Pulmonary artery endothelial cell (primary cell): ENCODE data around the gene MRGPRX3. TPM values are rescaled to one million over a fixed set of nuclear protein-coding genes. Genes with fewer than 3 reads are reported as not detected.
"Not testable (repeated sequence)": the region's sequence is repeated elsewhere in the genome, so short reads cannot be mapped to it uniquely, and the experiment has no call there.

Experiments
- DNase-seq: peaks from one replicate; pipeline ENCODE4 v3.0.0-alpha.2; 2011; ENCODE audit warnings: low read depth, low spot score
- total RNA-seq: library from RNA; depleted of rRNA; stranded (reverse); fragments of >200 nt; gene quantifications from 2 replicates; pipeline ENCODE4 v1.2.3, GENCODE V29; 2014

MRGPRX3 gene
- not detected in 2 replicates for total RNA-seq

GRCh38 chr11:18132341-18132740 is at the start of gene MRGPRX3:
Gene MRGPRX3 (plus strand): TSS chr11:18132571. CDS start chr11:18137203, 4,632 bp downstream.
- DNase-seq, result no peak

GRCh38 chr11:18088366-18088765 is 44.0 kb upstream of the MRGPRX3 start:
- DNase-seq, result no peak

- DNase-seq, result no peak
These were observed 43.4 kb upstream of the MRGPRX3 start for GRCh38 chr11:18088966-18089365.

- no peak for DNase-seq
These were observed 40.6 kb upstream of the MRGPRX3 start for GRCh38 chr11:18091731-18092130.

- DNase-seq, result no peak
These were observed 38.4 kb upstream of the MRGPRX3 start for GRCh38 chr11:18093959-18094358.

- no peak for DNase-seq
These were observed 31.3 kb upstream of the MRGPRX3 start for GRCh38 chr11:18100926-18101656.

GRCh38 chr11:18105086-18105801 is 27.1 kb upstream of the MRGPRX3 start:
- DNase-seq, result no peak

GRCh38 chr11:18105802-18106574 is 26.4 kb upstream of the MRGPRX3 start, which contains the start of gene SAAL1:
Gene SAAL1 (minus strand): TSS chr11:18106082. CDS start chr11:18106041, 41 bp downstream.
- DNase-seq, result peak; percentile 41

GRCh38 chr11:18106688-18107087 is 25.7 kb upstream of the MRGPRX3 start:
- DNase-seq, result no peak

- no peak for DNase-seq
These were observed 24.1 kb upstream of the MRGPRX3 start for GRCh38 chr11:18108254-18108653.

- no peak for DNase-seq
These were observed 21.4 kb upstream of the MRGPRX3 start for GRCh38 chr11:18111005-18111404.

- DNase-seq, result peak; percentile 20
These were observed 16.8 kb upstream of the MRGPRX3 start for GRCh38 chr11:18115360-18116127.

- not testable (repeated sequence) for DNase-seq
These were observed 11.0 kb upstream of the MRGPRX3 start for GRCh38 chr11:18121331-18121828.

GRCh38 chr11:18131115-18131514 is 1.3 kb upstream of the MRGPRX3 start:
- DNase-seq, result not testable (repeated sequence)

- DNase-seq, result no peak
These were observed 2.9 kb downstream of the MRGPRX3 start for GRCh38 chr11:18135308-18135707.

- DNase-seq, result no peak
These were observed 4.9 kb downstream of the MRGPRX3 start for GRCh38 chr11:18137186-18137800.

- DNase-seq, result no peak
These were observed 7.8 kb downstream of the MRGPRX3 start for GRCh38 chr11:18140145-18140544.

GRCh38 chr11:18144243-18144642 is 11.9 kb downstream of the MRGPRX3 start:
- no peak for DNase-seq

- DNase-seq, result no peak
These were observed 12.7 kb downstream of the MRGPRX3 start for GRCh38 chr11:18145025-18145424.

- DNase-seq, result no peak
These were observed 13.5 kb downstream of the MRGPRX3 start for GRCh38 chr11:18145837-18146236.
